LNCAP (cell line): Measurements from ENCODE around the gene CAMK4.

Experiments
- TF ChIP-seq, protein P1 (sequence below): fragments of 450-650 bp; IDR thresholded peaks from 2 replicates; pipeline ENCODE4 v1.5.1; 2017; ENCODE audit warnings: mild to moderate bottlenecking

The CAMK4 gene

DNA sequence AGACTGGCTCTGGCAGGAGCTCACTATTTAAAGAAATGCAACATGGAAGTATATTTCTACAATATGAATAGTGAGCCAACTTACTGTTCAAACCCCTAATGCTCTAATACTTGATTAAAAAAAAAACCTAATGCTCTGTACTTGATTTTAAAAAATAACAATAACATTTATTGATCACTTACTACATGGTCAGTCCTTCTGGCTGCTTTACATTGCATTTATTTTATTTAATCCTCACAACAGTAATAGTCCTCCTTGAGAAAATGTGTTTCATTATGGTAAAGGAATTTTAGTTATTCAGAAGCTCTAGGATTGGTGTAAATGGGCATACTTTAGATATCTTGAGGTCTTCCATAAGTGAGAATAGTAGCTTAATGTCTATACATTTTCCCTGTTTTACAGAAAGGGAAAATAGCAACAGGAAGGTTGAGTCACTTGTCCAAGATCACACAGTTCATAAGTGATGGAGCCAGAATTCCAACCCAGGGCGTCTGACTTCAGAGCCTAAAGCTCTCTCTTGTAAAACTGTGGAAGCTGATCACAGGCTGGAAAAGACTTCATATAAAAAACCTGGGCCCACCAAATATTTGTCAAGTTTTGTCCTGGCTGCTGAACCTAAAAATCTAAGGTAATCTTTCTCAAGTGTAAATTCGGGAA, 287.1 kb downstream of the CAMK4 start:
- TF ChIP-seq, protein P1, sequence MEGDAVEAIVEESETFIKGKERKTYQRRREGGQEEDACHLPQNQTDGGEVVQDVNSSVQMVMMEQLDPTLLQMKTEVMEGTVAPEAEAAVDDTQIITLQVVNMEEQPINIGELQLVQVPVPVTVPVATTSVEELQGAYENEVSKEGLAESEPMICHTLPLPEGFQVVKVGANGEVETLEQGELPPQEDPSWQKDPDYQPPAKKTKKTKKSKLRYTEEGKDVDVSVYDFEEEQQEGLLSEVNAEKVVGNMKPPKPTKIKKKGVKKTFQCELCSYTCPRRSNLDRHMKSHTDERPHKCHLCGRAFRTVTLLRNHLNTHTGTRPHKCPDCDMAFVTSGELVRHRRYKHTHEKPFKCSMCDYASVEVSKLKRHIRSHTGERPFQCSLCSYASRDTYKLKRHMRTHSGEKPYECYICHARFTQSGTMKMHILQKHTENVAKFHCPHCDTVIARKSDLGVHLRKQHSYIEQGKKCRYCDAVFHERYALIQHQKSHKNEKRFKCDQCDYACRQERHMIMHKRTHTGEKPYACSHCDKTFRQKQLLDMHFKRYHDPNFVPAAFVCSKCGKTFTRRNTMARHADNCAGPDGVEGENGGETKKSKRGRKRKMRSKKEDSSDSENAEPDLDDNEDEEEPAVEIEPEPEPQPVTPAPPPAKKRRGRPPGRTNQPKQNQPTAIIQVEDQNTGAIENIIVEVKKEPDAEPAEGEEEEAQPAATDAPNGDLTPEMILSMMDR: no peak

DNA sequence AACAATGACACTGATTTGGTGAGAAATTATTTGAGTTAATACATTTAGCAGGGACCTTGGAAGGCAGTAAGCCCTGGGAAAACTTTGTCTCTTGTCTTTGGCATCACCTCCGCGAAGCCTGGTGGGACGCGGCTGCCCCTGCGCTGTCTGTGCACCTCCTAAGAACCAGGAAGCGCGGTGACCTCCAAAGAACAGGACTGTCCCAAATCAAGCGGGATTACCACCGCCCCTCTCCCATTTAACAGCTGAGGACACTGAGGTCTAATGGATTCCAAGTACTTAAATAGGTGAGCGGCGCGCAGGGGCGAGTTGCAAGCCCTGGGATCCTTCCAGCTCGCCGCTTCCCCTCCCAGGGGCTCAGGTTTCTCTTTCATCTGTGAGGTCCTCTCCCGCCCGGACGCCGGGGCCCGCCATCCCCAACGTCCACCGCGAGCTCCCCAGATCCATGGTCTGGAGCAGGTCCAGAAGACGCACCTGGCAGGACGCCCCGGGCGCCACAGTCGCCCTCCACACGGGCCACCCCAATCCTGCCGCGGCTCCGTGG, 287.7 kb downstream of the CAMK4 start:
- TF ChIP-seq, protein P1: no peak

DNA sequence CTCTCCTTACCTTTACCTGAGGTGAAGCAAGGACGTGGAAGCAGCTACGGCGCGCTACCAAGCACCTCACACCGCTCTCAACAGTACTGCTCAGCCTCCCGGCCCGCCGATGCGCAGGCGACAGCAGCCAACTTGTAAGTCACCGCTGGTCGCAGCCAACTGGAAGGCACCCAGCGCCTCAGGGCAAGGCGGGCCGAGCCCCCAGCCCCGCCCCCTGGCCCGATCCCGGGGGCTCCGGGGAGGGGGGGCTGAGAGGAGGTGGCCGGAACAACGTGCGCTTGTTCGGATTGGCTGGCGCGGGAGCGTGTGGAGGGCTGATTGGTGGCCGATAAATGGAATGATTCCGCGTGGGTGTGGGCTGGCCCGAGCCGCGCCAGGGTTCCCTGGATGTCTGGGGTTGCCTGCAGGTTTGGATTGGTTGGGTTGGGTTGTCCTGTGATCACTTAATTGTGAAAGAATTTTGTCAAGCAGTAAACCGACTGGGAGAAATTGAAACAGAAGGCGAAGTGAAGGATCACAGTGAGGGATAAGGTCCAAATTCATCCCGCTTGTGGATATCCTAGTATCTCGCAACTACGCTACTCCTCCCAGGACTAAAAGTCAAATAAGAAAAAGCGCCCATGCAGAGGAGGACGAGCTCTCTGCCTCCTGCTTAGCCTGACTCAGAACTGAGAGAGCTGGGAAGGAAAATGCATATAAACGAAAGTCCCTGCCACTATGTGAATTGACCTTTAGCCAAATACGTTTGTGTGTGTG, 288.4 kb downstream of the CAMK4 start, which contains the start of gene STARD4:
Gene STARD4, minus strand, starts transcription at position 161 of the 756 bp plus-strand sequence. CDS start 5,102 bp downstream, outside the sequence.
- TF ChIP-seq, protein P1: no peak

DNA sequence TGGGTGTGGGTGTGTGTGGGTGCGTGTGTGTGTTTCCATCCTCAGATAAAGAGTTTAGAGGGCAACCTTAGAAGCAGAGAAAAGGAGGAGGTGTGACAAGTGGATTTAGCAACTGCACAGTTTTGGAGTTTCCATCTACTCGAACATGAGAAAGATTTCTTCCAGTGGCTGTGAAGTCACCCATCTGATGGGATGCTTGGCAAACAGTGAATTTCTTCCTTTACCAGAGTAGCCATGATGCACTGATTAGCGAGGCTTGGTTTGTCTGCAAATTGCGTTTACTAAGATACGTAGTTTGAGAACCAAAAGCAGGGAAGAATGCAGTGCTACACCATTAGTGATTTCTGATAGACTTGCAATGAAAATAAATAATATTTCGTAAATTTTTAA, 288.9 kb downstream of the CAMK4 start:
- TF ChIP-seq, protein P1: no peak

DNA sequence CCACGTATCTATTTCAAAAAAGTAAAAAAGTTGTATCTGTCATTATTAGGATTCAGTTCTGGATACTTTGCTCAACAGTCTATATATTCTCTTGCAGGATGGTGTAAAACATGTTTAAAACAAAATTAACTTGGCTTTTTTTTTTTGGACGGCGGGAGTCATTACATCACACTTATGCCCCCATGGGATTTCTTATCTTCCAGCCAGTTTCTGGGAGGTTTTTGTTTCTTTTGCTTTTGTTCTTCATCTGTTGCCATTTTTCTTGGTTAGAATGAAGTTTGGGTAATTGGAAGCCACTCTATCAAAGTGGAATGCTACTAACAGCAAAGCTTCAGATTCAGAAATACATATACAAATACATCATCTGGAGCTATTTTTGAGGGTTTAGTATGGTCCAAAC, 289.9 kb downstream of the CAMK4 start:
- TF ChIP-seq, protein P1: no peak

DNA sequence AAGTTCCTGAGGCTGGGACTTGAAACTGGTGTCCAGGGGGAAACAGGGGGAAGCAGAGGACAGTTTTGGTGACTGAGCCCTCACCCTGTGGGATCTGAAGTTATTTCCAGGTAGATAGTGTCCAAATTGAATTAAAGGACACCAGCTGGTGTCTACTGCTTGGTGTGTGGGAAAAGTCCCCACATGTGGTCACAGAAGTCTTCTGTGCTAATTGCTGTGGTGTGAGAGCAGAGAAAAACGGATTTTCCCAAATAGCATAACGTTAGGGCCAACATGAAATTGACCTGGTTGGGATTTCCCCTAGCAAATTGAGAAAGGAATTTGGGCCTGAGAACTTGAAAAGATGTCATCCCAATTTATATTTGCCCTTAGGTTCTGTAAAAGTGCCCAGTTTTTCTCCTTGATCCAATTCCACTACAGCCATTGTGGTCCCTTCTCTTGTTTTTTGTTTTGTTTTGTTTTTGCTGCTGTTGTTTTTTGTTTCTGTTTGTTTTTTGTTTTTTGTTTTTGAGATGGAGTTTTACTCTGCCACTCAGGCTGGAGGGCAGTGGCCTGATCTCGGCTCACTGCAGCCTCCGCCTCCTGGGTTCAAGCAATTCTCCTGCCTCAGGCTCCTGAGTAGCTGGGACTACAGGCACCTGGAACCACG, 293.8 kb downstream of the CAMK4 start:
- TF ChIP-seq, protein P1: no peak

DNA sequence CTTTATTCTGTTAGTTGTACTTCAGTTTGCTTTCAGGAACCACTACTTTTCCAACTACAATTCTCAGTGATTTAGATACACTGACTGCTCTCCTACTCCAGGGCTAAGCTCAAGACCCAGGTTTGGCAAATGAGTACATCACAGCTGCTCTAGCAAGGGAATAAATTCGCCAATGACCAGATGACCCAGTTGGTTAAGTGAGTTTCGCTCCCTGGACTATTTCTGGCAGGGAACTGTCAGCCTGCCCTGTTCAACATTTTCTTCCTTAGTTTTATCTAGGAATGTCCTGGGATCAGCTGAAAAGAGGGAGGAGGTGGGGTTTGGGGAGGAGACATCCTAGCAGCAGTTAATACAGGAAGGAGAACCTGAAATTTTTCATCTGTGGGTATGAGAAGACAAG, 294.6 kb downstream of the CAMK4 start:
- TF ChIP-seq, protein P1: no peak
